Epithelial cell of umbilical artery (primary cell): Measurements from ENCODE around the gene MAMDC2. TPM values are rescaled to one million over a fixed set of nuclear protein-coding genes. Genes with fewer than 3 reads are reported as not detected.

Experiments
- total RNA-seq: library from RNA; depleted of rRNA; stranded (reverse); fragments of >200 nt; gene quantifications from 2 replicates; pipeline ENCODE4 v1.2.3, GENCODE V29; 2014

The MAMDC2 gene, protein sequence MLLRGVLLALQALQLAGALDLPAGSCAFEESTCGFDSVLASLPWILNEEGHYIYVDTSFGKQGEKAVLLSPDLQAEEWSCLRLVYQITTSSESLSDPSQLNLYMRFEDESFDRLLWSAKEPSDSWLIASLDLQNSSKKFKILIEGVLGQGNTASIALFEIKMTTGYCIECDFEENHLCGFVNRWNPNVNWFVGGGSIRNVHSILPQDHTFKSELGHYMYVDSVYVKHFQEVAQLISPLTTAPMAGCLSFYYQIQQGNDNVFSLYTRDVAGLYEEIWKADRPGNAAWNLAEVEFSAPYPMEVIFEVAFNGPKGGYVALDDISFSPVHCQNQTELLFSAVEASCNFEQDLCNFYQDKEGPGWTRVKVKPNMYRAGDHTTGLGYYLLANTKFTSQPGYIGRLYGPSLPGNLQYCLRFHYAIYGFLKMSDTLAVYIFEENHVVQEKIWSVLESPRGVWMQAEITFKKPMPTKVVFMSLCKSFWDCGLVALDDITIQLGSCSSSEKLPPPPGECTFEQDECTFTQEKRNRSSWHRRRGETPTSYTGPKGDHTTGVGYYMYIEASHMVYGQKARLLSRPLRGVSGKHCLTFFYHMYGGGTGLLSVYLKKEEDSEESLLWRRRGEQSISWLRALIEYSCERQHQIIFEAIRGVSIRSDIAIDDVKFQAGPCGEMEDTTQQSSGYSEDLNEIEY
- total RNA-seq = 6.5 and 15.7 TPM in 2 replicates

GRCh38 chr9:70043689-70044489 lies at the start of gene MAMDC2:
MAMDC2 (plus strand) TSS chr9:70043848; CDS start chr9:70044198, 350 bp downstream.

DNA sequence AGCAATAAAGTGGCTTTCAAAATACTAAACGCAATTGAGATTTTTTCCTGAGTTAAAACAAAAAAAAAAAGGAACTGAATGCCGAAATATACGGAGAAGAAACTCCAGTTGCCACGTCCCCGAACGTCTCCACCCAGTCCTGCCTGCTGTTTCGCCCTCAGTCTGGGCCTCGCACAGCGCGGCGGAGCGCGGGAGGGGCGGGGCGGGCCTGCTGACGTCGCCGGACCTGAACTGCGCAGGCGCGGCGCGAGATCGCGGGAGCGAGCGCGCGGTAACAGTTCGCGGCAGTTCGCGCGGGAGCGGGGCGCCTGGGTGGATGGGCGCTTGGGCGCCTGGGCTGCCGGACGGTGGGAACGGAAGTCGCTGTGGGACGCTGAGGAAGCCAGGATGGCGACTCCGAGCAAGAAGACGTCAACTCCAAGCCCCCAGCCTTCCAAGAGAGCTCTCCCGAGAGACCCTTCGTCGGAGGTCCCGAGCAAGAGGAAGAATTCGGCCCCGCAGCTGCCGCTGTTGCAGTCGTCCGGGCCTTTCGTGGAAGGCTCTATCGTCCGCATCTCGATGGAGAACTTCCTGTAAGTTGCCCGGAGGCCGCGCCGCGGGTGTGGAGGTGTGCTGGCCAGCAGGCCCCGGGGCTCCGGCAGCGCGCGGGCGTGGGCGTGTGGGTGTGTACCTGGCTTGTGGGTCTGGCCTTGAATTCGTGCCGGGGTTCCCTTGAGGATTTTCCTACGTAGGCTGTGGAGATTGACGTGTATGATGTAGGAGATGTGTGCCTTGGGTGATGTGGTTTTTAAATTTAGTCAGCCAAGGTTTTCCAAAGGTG lies 215.3 kb downstream of the MAMDC2 start, which contains the start of gene SMC5:
Gene SMC5, plus strand, starts transcription at position 287 of the 820 bp plus-strand sequence. Its CDS starts 101 bp downstream, at position 388.

Other genes with a start within 250 kb of the MAMDC2 start
- not detected in 2 replicates for gene CFAP95, start 223.0 kb upstream of the MAMDC2 start, total RNA-seq
- 19.8 and 23.9 TPM in 2 replicates for gene SMC5, start 215.1 kb downstream of the MAMDC2 start, total RNA-seq